Measurements from ENCODE around the gene ARFGEF2. TPM values are rescaled to one million over a fixed set of nuclear protein-coding genes. Genes with fewer than 3 reads are reported as not detected.

The ARFGEF2 gene
- polyA plus RNA-seq, 1 donor (not counting 4 experiments of a cell fraction or from before 2014, with no cell fraction given) = 19.2 TPM

- dilution Hi-C loops (cut with MboI; ENCODE audit: extremely low pct_ligation_motif_present, low sequenced_read_pairs) = loop anchor here (25.0 kb wide), 1 partner anchor 244 kb away; no protein-coding TSS in a partner anchor
- FAIRE-seq (no peak), DNase-seq (ENCODE audit: low read depth, low spot score) (no peak)
- Histone ChIP-seq H4K20me1 (ENCODE audit: control insufficient read depth, extremely low read depth, insufficient read depth, low read length) (no peaks in the 10 kb centered on the region), H3K4me3 (ENCODE audit: control insufficient read depth in 2 of 3, extremely low read depth in 1 of 3, insufficient read depth in 2 of 3, low read depth in 1 of 3, low read length in 3 of 3) (no peak overlapping the region), H3K9me1 (ENCODE audit: control insufficient read depth, extremely low read depth, insufficient read depth, low read length) (no peaks in the 10 kb centered on the region), H3K9me3 (ENCODE audit: control insufficient read depth, low read depth, low read length) (no peaks in the 10 kb centered on the region), H2AFZ (ENCODE audit: control insufficient read depth, low read length) (no peak overlapping the region), H3K36me3 (ENCODE audit: control insufficient read depth in 2 of 2, extremely low read depth in 1 of 2, insufficient read depth in 2 of 2, low read length in 2 of 2) (no peaks in the 10 kb centered on the region), H3K4me1 (ENCODE audit: control insufficient read depth, extremely low read depth, insufficient read depth, low read length) (no peaks in the 10 kb centered on the region), H3K27ac (ENCODE audit: control insufficient read depth, insufficient read depth, low read length) (no peak overlapping the region), H3K27me3 (ENCODE audit: control insufficient read depth, extremely low read depth, insufficient read depth, low read length) (no peaks in the 10 kb centered on the region), H3K4me2 (ENCODE audit: control insufficient read depth, extremely low read depth, insufficient read depth, low read depth, low read length) (no peak overlapping the region), H3K9ac (ENCODE audit: control insufficient read depth, extremely low read depth, insufficient read depth, low read length) (no peak overlapping the region), H3K79me2 (ENCODE audit: control insufficient read depth, insufficient read depth, low read length) (no peaks in the 10 kb centered on the region)
- no peak for TF ChIP-seq EZH2 (IDR thresholded peaks at IDR 0.05; ENCODE audit: low read length)
- TF ChIP-seq CTCF (optimal IDR thresholded peaks at IDR 0.05 in 1 of 3, IDR thresholded peaks at IDR 0.05 in 1 of 3, conservative IDR thresholded peaks at IDR 0.05 in 1 of 3; ENCODE audit: extremely low read depth in 1 of 3, insufficient read depth in 2 of 3, low read length in 3 of 3) = no peak
Measured at GRCh38 chr20:48906221-48906877, 15.2 kb upstream of the ARFGEF2 start.

- FAIRE-seq = no peak
- Histone ChIP-seq H3K79me2 (ENCODE audit: control insufficient read depth, insufficient read depth, low read length) (no peaks in the 10 kb centered on the region), H3K4me3 (ENCODE audit: control insufficient read depth in 2 of 3, extremely low read depth in 1 of 3, insufficient read depth in 2 of 3, low read depth in 1 of 3, low read length in 3 of 3) (no peak overlapping the region), H3K4me2 (ENCODE audit: control insufficient read depth, extremely low read depth, insufficient read depth, low read depth, low read length) (no peak overlapping the region), H2AFZ (ENCODE audit: control insufficient read depth, low read length) (no peak overlapping the region), H3K9ac (ENCODE audit: control insufficient read depth, extremely low read depth, insufficient read depth, low read length) (no peak overlapping the region), H3K4me1 (ENCODE audit: control insufficient read depth, extremely low read depth, insufficient read depth, low read length) (no peaks in the 10 kb centered on the region), H3K27me3 (ENCODE audit: control insufficient read depth, extremely low read depth, insufficient read depth, low read length) (no peaks in the 10 kb centered on the region), H3K9me3 (ENCODE audit: control insufficient read depth, low read depth, low read length) (no peaks in the 10 kb centered on the region), H4K20me1 (ENCODE audit: control insufficient read depth, extremely low read depth, insufficient read depth, low read length) (no peaks in the 10 kb centered on the region), H3K9me1 (ENCODE audit: control insufficient read depth, extremely low read depth, insufficient read depth, low read length) (no peaks in the 10 kb centered on the region), H3K27ac (ENCODE audit: control insufficient read depth, insufficient read depth, low read length) (no peak overlapping the region), H3K36me3 (ENCODE audit: control insufficient read depth in 2 of 2, extremely low read depth in 1 of 2, insufficient read depth in 2 of 2, low read length in 2 of 2) (no peaks in the 10 kb centered on the region)
- no peak for TF ChIP-seq CTCF (optimal IDR thresholded peaks at IDR 0.05 in 1 of 3, IDR thresholded peaks at IDR 0.05 in 1 of 3, conservative IDR thresholded peaks at IDR 0.05 in 1 of 3; ENCODE audit: extremely low read depth in 1 of 3, insufficient read depth in 2 of 3, low read length in 3 of 3)
- TF ChIP-seq EZH2 (IDR thresholded peaks at IDR 0.05; ENCODE audit: low read length) = no peak
- dilution Hi-C loops (cut with MboI; ENCODE audit: extremely low pct_ligation_motif_present, low sequenced_read_pairs) = loop anchor here (25.0 kb wide), 1 partner anchor 246 kb away; no protein-coding TSS in a partner anchor
- no peak for DNase-seq (ENCODE audit: low read depth, low spot score)
Measured at GRCh38 chr20:48908656-48909319, 12.7 kb upstream of the ARFGEF2 start.

Measured in keratinocyte (primary cell).